NCI-H524 treated with DMSO at 0.1 percent for 48 hours (cell line): ENCODE data around the gene PRAME.
"Not testable (repeated sequence)": the region's sequence is repeated elsewhere in the genome, so short reads cannot be mapped to it uniquely, and the experiment has no call there.

Source experiments
- DNase-seq: peaks from one replicate; lab custom pipeline; 2025; lab: John Stamatoyannopoulos, UW

PRAME gene

GRCh38 chr22:22558972-22559603, at the start of gene PRAME:
TSS of gene PRAME (minus strand) at chr22:22559265. CDS start at chr22:22556832, 2,433 bp downstream.
- peak; percentile 28 for DNase-seq

- not testable (repeated sequence) for DNase-seq
These were observed 49.0 kb upstream of the PRAME start for GRCh38 chr22:22608022-22608421.

GRCh38 chr22:22605074-22605404, 46.0 kb upstream of the PRAME start:
- no peak for DNase-seq

- DNase-seq = no peak
These were observed 45.4 kb upstream of the PRAME start for GRCh38 chr22:22604326-22605073.

- no peak for DNase-seq
These were observed 44.4 kb upstream of the PRAME start for GRCh38 chr22:22603470-22603947.

GRCh38 chr22:22600531-22601261, 41.6 kb upstream of the PRAME start:
- no peak for DNase-seq

- DNase-seq = no peak
These were observed 40.2 kb upstream of the PRAME start for GRCh38 chr22:22599248-22599647.

- no peak for DNase-seq
These were observed 39.1 kb upstream of the PRAME start for GRCh38 chr22:22598144-22598543.

- DNase-seq = no peak
These were observed 36.2 kb upstream of the PRAME start for GRCh38 chr22:22595001-22595835.

- peak; percentile 18 for DNase-seq
These were observed 35.0 kb upstream of the PRAME start for GRCh38 chr22:22593964-22594656.

GRCh38 chr22:22593250-22593649, 34.2 kb upstream of the PRAME start:
- DNase-seq = no peak

- no peak for DNase-seq
These were observed 32.6 kb upstream of the PRAME start for GRCh38 chr22:22591348-22592299.

GRCh38 chr22:22590136-22590891, 31.2 kb upstream of the PRAME start:
- peak; percentile 68 for DNase-seq

GRCh38 chr22:22588485-22589164, 29.6 kb upstream of the PRAME start:
- no peak for DNase-seq

- no peak for DNase-seq
These were observed 28.6 kb upstream of the PRAME start for GRCh38 chr22:22587577-22588188.

- no peak for DNase-seq
These were observed 25.7 kb upstream of the PRAME start for GRCh38 chr22:22584722-22585121.

- no peak for DNase-seq
These were observed 24.0 kb upstream of the PRAME start for GRCh38 chr22:22583030-22583429.

- DNase-seq = not testable (repeated sequence)
These were observed 22.5 kb upstream of the PRAME start for GRCh38 chr22:22581524-22581923.
